GM21737 (cell line): Measurements from ENCODE around the gene PROX1.
A peak's percentile ranks its signal among the peaks of the same experiment; 100 is the strongest.

Source experiments
- ATAC-seq: cut with Tn5 transposase; IDR thresholded peaks from one replicate; pipeline ENCODE4 v1.9.1; 2021; ENCODE audit warnings: mild to moderate bottlenecking, moderate library complexity; ENCODE audit not compliant: unreplicated experiment

PROX1 gene

GRCh38 chr1:213979751-213980586 lies 7.8 kb upstream of the PROX1 start:
- no peak for ATAC-seq

GRCh38 chr1:213980906-213981305 lies 6.9 kb upstream of the PROX1 start:
- no peak for ATAC-seq

DNA sequence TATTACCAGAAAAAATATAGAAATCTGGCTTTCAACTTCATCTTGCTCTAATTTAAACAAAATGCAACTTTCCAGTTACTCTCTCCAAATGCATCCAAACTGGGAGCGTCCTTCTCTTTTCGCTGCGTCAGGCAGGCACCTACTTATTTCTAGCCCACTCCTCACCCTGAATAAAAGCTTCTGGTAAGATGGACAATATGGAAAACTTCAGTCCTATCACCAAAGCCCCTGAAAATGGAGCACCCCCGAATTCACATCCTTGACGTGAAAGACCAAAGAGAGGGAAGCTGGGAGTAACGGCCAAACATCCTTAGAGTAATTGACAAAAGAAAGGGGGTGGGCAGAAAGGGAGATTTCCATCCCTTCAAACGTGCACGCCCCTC lies 5.5 kb upstream of the PROX1 start:
- ATAC-seq: no peak

DNA sequence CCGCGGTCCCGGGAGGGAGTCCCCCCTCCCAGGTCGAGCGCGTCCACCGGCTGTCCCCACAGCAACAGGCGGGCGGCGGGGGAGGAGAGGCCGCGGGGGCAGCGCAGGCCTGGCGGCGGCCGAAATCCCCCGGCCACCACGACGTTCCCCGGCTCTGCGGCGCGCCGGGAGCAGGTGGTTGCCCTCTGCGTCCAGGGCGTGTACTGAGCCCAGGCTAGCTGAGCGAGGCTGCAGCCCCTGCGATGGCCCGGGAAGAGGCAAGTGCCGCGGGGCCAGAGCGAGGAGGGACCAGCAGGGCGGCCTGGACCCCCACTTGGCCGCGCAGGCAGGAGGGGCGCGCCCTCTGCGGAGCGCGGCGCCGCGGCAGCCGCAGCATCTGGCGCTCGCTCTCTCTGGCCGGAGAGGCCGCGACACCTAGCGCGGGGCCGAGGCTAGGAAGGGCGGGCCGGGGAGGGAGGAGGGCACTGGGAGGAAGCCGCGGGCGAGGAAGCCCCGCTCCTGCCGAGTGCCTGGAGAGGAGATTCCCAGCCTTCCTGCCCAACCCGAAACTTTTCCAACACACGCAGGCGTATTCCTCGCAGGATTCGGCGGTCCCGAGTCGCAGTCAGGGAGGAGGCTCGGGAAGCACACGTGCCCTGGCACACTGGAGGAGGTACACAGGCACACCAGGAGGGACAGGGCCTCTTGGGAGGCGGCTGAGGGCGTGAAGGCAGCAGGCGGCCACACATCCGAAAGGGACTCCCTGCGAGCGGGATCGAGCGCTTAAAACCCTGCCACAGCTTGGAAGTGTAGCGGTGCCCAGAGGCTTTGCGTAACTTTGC lies 4.9 kb upstream of the PROX1 start:
- no peak for ATAC-seq

GRCh38 chr1:213983493-213984386 lies 4.0 kb upstream of the PROX1 start:
- ATAC-seq: no peak

GRCh38 chr1:213984387-213985208 lies 3.2 kb upstream of the PROX1 start:
- ATAC-seq: no peak

GRCh38 chr1:213985209-213986019 lies 2.4 kb upstream of the PROX1 start:
- ATAC-seq: no peak

- no peak for ATAC-seq
Observed at GRCh38 chr1:213986020-213986924, 1.5 kb upstream of the PROX1 start.

GRCh38 chr1:213986925-213987250 lies 885 bp upstream of the PROX1 start:
- ATAC-seq: no peak

DNA sequence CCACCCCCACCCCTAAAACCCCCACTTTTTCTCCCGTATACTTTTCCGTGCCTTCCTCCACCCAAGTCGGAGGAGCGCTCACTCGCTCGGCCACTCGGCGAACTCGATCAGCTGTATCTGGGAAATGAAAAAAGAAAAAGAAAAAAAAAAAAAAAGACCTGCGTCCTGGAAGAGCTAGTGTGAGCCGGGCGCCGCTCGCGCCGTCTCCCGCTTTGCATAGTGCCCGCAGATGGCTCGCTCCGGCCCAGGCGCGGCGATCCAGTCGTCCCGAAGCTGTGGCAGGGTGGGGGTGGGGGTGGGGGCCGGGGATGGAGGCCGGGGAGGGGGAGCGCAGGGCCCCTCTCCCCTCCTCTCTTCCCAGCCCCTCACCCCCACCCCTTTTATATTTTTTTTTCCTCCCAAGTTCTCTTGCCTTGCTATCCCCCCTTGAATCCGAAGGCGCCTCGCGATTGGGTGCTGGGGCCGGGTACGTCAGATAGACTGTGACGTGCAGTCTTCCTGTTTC lies 299 bp upstream of the PROX1 start:
- peak; percentile 67 for ATAC-seq

DNA sequence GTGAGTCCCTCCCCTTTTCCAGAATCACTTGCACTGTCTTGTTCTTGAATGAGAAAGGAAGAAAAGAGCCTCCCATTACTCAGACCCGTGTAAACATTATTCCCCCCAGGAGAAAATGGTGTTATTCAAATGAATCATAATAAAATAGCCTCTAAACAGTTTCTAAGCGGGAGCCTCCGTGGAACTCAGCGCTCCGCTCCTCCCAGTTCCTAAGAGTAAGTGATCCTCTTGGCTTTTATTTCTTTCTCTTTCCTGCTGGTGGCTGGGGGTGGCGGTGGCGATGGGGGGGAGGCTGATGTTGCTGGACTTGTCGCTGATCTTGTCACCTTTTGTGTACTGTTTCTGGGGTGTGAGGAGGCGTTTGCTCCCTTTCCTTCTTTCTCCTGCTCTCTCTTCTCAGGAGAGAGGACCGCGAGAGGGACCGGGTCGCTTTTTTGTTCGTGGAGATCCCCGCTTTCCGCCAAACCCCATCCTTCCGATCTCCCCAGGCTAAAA lies 781 bp downstream of the PROX1 start:
- ATAC-seq: no peak

DNA sequence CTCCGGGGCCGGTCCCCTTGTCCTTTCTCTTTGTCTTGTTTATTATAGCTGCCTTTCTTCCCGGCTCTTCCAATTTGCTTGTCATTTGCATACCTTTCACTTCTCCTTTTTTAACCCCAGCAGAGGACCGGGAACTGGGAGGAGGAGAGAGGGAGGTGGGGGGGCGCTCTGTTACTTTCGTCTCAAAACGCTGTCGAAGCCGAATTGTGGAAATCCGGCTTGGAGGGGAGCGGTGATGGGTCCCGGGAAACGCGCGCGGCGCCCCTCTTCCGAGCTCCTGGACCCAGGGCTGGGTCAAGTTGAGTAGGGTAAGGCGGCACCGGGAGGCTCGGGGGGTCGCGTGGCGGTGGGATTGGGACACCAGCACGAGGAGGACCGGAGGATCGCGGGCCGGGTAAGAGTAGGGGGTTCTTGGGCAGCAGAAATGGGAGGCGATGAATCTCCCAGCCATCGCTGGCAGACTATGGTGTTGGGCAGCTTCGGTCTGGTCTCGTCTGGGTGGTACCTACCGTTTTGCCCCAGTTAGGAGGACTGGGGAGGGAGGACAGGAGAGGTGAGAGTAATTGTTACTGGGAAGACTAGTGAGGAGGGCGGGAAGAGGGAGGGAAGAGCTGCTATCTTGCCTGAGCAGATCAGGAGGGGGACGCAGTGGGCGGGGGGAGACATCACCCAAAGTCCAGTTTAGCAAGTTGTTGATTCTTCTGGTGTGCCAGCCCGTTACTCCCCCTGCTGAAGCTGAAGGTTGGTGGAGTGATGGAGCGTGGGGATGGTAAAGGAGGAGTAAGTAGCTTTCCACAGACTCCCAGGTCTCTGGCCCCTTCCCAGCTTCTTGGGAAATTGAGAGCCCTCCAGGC lies 1.5 kb downstream of the PROX1 start:
- ATAC-seq: no peak

- ATAC-seq: no peak
Observed at GRCh38 chr1:213993929-213994328, 6.2 kb downstream of the PROX1 start.

- no peak for ATAC-seq
Observed at GRCh38 chr1:213994888-213995287, 7.1 kb downstream of the PROX1 start.

- no peak for ATAC-seq
Observed at GRCh38 chr1:213995603-213996002, 7.8 kb downstream of the PROX1 start.

DNA sequence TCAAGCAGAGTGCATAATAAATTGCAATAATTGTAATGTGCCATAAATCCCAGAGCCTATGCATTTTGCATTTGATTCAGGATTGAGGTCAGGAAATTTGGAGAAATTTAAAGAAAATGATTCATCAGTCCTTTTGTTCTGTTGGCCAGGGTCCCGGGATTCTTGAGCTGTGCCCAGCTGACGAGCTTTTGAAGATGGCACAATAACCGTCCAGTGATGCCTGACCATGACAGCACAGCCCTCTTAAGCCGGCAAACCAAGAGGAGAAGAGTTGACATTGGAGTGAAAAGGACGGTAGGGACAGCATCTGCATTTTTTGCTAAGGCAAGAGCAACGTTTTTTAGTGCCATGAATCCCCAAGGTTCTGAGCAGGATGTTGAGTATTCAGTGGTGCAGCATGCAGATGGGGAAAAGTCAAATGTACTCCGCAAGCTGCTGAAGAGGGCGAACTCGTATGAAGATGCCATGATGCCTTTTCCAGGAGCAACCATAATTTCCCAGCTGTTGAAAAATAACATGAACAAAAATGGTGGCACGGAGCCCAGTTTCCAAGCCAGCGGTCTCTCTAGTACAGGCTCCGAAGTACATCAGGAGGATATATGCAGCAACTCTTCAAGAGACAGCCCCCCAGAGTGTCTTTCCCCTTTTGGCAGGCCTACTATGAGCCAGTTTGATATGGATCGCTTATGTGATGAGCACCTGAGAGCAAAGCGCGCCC lies 8.7 kb downstream of the PROX1 start:
- no peak for ATAC-seq
